MM.1S (cell line): Measurements from ENCODE around the gene ITPA.

Experiments used
- DNase-seq: peaks from one replicate; pipeline ENCODE4 v3.0.0-alpha.2; 2015
- H2AFZ ChIP-seq: fragments of 300-600 bp; sonication (generic); 2 replicates; pipeline ENCODE4 v1.6.0; 2016; ENCODE audit warnings: antibody characterized with exemption, low read length
- H3F3A ChIP-seq: fragments of 300-600 bp; sonication (generic); 2 replicates; pipeline ENCODE4 v1.6.1; 2016; ENCODE audit warnings: mild to moderate bottlenecking, antibody characterized with exemption, low read length, moderate library complexity, mixed read lengths; ENCODE audit not compliant: insufficient read depth
- H3K27ac ChIP-seq: fragments of 300-600 bp; sonication (generic); 2 replicates; pipeline ENCODE4 v1.5.1; 2016; ENCODE audit warnings: mild to moderate bottlenecking, low read length
- H3K27me3 ChIP-seq: fragments of 300-600 bp; sonication (generic); replicated peaks from 2 replicates; pipeline ENCODE4 v1.6.0; 2016; ENCODE audit warnings: low read length; ENCODE audit not compliant: insufficient read depth
- H3K36me3 ChIP-seq: fragments of 300-600 bp; sonication (generic); replicated peaks from 2 replicates; pipeline ENCODE4 v1.6.1; 2016; ENCODE audit warnings: mild to moderate bottlenecking, low read length, mixed read lengths; ENCODE audit not compliant: insufficient read depth
- H3K4me1 ChIP-seq: fragments of 300-600 bp; sonication (generic); 2 replicates; pipeline ENCODE4 v1.6.1; 2016; ENCODE audit warnings: low read length, mixed read lengths
- H3K4me2 ChIP-seq: fragments of 300-600 bp; sonication (generic); 2 replicates; pipeline ENCODE4 v1.6.0; 2016; ENCODE audit warnings: low read depth, low read length
- H3K4me3 ChIP-seq: fragments of 300-600 bp; sonication (generic); 2 replicates; pipeline ENCODE4 v1.5.1; 2016; ENCODE audit warnings: low read length, mixed read lengths
- H3K79me2 ChIP-seq: fragments of 300-600 bp; sonication (generic); 2 replicates; pipeline ENCODE4 v1.6.1; 2016; ENCODE audit warnings: mixed run types, low read length, mixed read lengths
- H3K9ac ChIP-seq: fragments of 300-600 bp; sonication (generic); 2 replicates; pipeline ENCODE4 v1.6.1; 2016; ENCODE audit warnings: low read length, mixed read lengths
- H3K9me2 ChIP-seq: fragments of 300-600 bp; sonication (generic); replicated peaks from 2 replicates; pipeline ENCODE4 v1.6.1; 2016; ENCODE audit warnings: mild to moderate bottlenecking, low read length, mixed read lengths; ENCODE audit not compliant: insufficient read depth
- H3K9me3 ChIP-seq: fragments of 300-600 bp; sonication (generic); replicated peaks from 2 replicates; pipeline ENCODE4 v1.6.1; 2016; ENCODE audit warnings: mild to moderate bottlenecking, low read length, mixed read lengths; ENCODE audit not compliant: insufficient read depth
- H4K20me1 ChIP-seq: fragments of 300-600 bp; sonication (generic); 2 replicates; pipeline ENCODE4 v1.6.1; 2016; ENCODE audit warnings: mild to moderate bottlenecking, low read length, moderate library complexity, mixed read lengths; ENCODE audit not compliant: insufficient read depth
- CTCF ChIP-seq: fragments of 300-600 bp; sonication (generic); IDR thresholded peaks from 2 replicates; pipeline ENCODE4 v1.5.1; 2016; ENCODE audit warnings: antibody characterized with exemption, low read length, mixed read lengths
- EZH2 ChIP-seq: fragments of 300-600 bp; sonication (generic); optimal IDR thresholded peaks from 2 replicates; pipeline ENCODE3; 2017; ENCODE audit warnings: low read depth, mild to moderate bottlenecking, antibody characterized with exemption, low read length, mixed read lengths
- EZH2phosphoT487 ChIP-seq: fragments of 300-600 bp; sonication (generic); IDR thresholded peaks from 2 replicates; pipeline ENCODE4 v1.6.1; 2018; ENCODE audit warnings: antibody characterized with exemption, low read length

Gene ITPA

GRCh38 chr20:3250091-3250504 lies 40.8 kb downstream of the ITPA start:
- peak; percentile 31 for TF ChIP-seq CTCF
- no peak for TF ChIP-seq EZH2
- no peak for DNase-seq
- Histone ChIP-seq H4K20me1 (no peaks in the 10 kb centered on the region), H3K27me3 (peaks cover 20% of the 10 kb centered on the region), H3K4me1 (no peaks in the 10 kb centered on the region), H3K79me2 (no peaks in the 10 kb centered on the region), H3K4me2 (no peak overlapping the region), H3K9me2 (no peaks in the 10 kb centered on the region), H3K9me3 (no peaks in the 10 kb centered on the region), H3K36me3 (no peaks in the 10 kb centered on the region), H2AFZ (no peak overlapping the region), H3K27ac (no peak overlapping the region), H3F3A (no peaks in the 10 kb centered on the region), H3K4me3 (no peak overlapping the region), H3K9ac (no peak overlapping the region)

GRCh38 chr20:3251806-3252205 lies 42.5 kb downstream of the ITPA start:
- H4K20me1 ChIP-seq: no peaks in the 10 kb centered on the region
- H3F3A ChIP-seq: no peaks in the 10 kb centered on the region
- H3K4me1 ChIP-seq: no peaks in the 10 kb centered on the region
- no peaks in the 10 kb centered on the region for H3K9me2 ChIP-seq
- H3K4me3 ChIP-seq: no peak overlapping the region
- no peaks in the 10 kb centered on the region for H3K9me3 ChIP-seq
- H3K27ac ChIP-seq: no peak overlapping the region
- peaks cover 20% of the 10 kb centered on the region for H3K27me3 ChIP-seq
- DNase-seq: no peak
- TF ChIP-seq EZH2 (no peak), CTCF (no peak), EZH2phosphoT487 (no peak)
- H3K9ac ChIP-seq: no peak overlapping the region
- no peak overlapping the region for H3K4me2 ChIP-seq
- H3K79me2 ChIP-seq: no peaks in the 10 kb centered on the region
- H2AFZ ChIP-seq: no peak overlapping the region
- no peaks in the 10 kb centered on the region for H3K36me3 ChIP-seq

- H3K36me3 ChIP-seq: no peaks in the 10 kb centered on the region
- no peaks in the 10 kb centered on the region for H3K4me1 ChIP-seq
- TF ChIP-seq EZH2phosphoT487: no peak
- TF ChIP-seq CTCF: no peak
- no peak for TF ChIP-seq EZH2
- H3K9me2 ChIP-seq: no peaks in the 10 kb centered on the region
- no peak overlapping the region for H3K4me2 ChIP-seq
- H3K4me3 ChIP-seq: no peak overlapping the region
- H3K9ac ChIP-seq: no peak overlapping the region
- H3K27ac ChIP-seq: no peak overlapping the region
- H3K9me3 ChIP-seq: no peaks in the 10 kb centered on the region
- no peaks in the 10 kb centered on the region for H3K79me2 ChIP-seq
- DNase-seq: no peak
- no peaks in the 10 kb centered on the region for H4K20me1 ChIP-seq
- no peak overlapping the region for H2AFZ ChIP-seq
- no peaks in the 10 kb centered on the region for H3K27me3 ChIP-seq
- H3F3A ChIP-seq: no peaks in the 10 kb centered on the region
Observed at GRCh38 chr20:3255728-3256127, 46.4 kb downstream of the ITPA start.

GRCh38 chr20:3258429-3258828 lies 49.1 kb downstream of the ITPA start:
- no peak overlapping the region for H2AFZ ChIP-seq
- DNase-seq: peak; percentile 3
- no peaks in the 10 kb centered on the region for H3F3A ChIP-seq
- no peaks in the 10 kb centered on the region for H3K9me2 ChIP-seq
- no peaks in the 10 kb centered on the region for H3K27me3 ChIP-seq
- TF ChIP-seq EZH2 (no peak), CTCF (no peak), EZH2phosphoT487 (no peak)
- H3K79me2 ChIP-seq: no peaks in the 10 kb centered on the region
- H3K27ac ChIP-seq: no peak overlapping the region
- H4K20me1 ChIP-seq: no peaks in the 10 kb centered on the region
- no peak overlapping the region for H3K4me2 ChIP-seq
- no peaks in the 10 kb centered on the region for H3K36me3 ChIP-seq
- no peak overlapping the region for H3K4me3 ChIP-seq
- H3K9me3 ChIP-seq: no peaks in the 10 kb centered on the region
- no peaks in the 10 kb centered on the region for H3K4me1 ChIP-seq
- H3K9ac ChIP-seq: no peak overlapping the region
